Vagina (tissue), 2 donors: ENCODE results near the gene RASGRP1. TPM values are rescaled to one million over a fixed set of nuclear protein-coding genes. Genes with fewer than 3 reads are reported as not detected.

Experiments
- DNase-seq, 2 donors: peaks; one replicate each; pipeline ENCODE4 v3.0.0-alpha.2; 2017; ENCODE audit errors: extremely low spot score in 2 of 2
- H3K27ac ChIP-seq: fragments of 200-600 bp; sonication (generic); one replicate; pipeline ENCODE4 v1.5.1; 2019
- H3K27me3 ChIP-seq: fragments of 200-600 bp; sonication (generic); one replicate; pipeline ENCODE4 v1.5.1; 2019
- H3K36me3 ChIP-seq, 2 donors: fragments of 200-600 bp; sonication (generic); one replicate each; pipeline ENCODE4 v1.5.1; 2017 to 2019
- H3K4me1 ChIP-seq: fragments of 200-600 bp; sonication (generic); one replicate; pipeline ENCODE4 v1.5.1; 2019
- H3K4me3 ChIP-seq, 2 donors: fragments of 200-600 bp; sonication (generic); 1 replicate in 1 of 2; 2 replicates in 1 of 2; pipeline ENCODE4 v1.5.1; 2016 to 2019
- H3K9me3 ChIP-seq: fragments of 200-600 bp; sonication (generic); one replicate; pipeline ENCODE4 v1.5.1; 2019
- POLR2A ChIP-seq, 2 donors: fragments of 450-650 bp; IDR thresholded peaks; one replicate each; pipeline ENCODE4 v1.6.1; 2017; ENCODE audit warnings: antibody characterized with exemption in 2 of 2, mild to moderate bottlenecking in 2 of 2, moderate library complexity in 2 of 2
- POLR2AphosphoS5 ChIP-seq, 2 donors: sonication (generic); formaldehyde crosslinking; IDR thresholded peaks; one replicate each; pipeline ENCODE4 v1.9.0; 2017; ENCODE audit warnings: antibody characterized with exemption in 2 of 2, mild to moderate bottlenecking in 2 of 2, low read depth in 1 of 2; ENCODE audit not compliant: insufficient read depth in 1 of 2
- intact Hi-C: fragments of 100-400 bp; cut with DNase I; formaldehyde crosslinking; loops from one replicate; pipeline ENCODE4 v1.15.1; 2023
- total RNA-seq: library from RNA; depleted of rRNA; stranded (reverse); fragments of >200 nt; gene quantifications from one replicate; pipeline ENCODE4 v1.2.3, GENCODE V29; 2016
- TF ChIP-seq, protein P1 (sequence below), 3 experiments: fragments of 450-650 bp in 2 of 3; fragments of 200-600 bp in 1 of 3; sonication (generic) in 1 of 3; IDR thresholded peaks; one replicate each; pipeline ENCODE4 v1.5.1; 2017 to 2019; ENCODE audit warnings: antibody characterized with exemption in 3 of 3, mild to moderate bottlenecking in 2 of 3, moderate library complexity in 2 of 3

RASGRP1 gene
- total RNA-seq, 1 donor from 2014 or later = 8.8 TPM

DNA sequence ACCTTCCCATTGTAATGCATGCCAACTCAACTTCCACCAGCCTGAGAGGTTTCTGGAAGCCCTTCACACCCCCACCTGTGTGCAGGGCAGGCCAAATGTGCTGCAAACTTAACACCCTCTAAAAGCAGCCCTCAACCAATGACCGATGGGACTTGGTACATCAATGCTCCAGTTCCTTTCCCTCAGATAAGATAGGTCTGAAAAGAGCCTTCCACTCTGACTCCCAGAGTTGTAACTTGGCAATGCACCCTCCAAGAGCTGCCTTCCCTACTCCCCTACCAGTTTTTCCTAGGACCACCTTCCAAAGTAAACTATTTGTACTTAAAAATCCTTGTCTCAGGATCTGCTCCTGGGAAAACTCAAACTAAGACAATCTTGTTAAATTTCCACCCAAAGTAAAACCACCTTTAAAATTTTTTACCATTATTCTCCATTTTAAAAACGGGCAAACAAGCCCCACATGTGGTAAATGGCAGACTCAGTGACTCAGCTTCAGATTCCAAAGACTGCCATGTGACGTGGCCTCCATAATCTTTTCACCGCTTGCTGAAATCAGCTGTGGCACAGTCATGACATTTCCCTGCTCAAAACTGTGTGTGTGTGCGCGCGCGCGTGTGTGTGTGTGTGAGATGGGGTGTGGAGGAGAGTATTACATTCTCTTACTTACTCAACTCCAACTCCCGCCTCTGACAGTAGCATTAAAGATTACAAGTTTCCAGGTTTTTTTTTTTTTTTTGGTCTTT lies 17.2 kb downstream of the RASGRP1 start:
- no peaks in the 10 kb centered on the region for H3K27me3 ChIP-seq
- no peaks in the 10 kb centered on the region for H3K4me1 ChIP-seq
- no peak for DNase-seq
- TF ChIP-seq POLR2A (IDR thresholded peaks at IDR 0.05) = no peak
- no peak for TF ChIP-seq POLR2AphosphoS5 (IDR thresholded peaks at IDR 0.05; ENCODE audit: insufficient read depth in 1 of 2, low read depth in 1 of 2)
- TF ChIP-seq, protein P1, sequence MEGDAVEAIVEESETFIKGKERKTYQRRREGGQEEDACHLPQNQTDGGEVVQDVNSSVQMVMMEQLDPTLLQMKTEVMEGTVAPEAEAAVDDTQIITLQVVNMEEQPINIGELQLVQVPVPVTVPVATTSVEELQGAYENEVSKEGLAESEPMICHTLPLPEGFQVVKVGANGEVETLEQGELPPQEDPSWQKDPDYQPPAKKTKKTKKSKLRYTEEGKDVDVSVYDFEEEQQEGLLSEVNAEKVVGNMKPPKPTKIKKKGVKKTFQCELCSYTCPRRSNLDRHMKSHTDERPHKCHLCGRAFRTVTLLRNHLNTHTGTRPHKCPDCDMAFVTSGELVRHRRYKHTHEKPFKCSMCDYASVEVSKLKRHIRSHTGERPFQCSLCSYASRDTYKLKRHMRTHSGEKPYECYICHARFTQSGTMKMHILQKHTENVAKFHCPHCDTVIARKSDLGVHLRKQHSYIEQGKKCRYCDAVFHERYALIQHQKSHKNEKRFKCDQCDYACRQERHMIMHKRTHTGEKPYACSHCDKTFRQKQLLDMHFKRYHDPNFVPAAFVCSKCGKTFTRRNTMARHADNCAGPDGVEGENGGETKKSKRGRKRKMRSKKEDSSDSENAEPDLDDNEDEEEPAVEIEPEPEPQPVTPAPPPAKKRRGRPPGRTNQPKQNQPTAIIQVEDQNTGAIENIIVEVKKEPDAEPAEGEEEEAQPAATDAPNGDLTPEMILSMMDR (IDR thresholded peaks at IDR 0.05) = no peak
- no peak overlapping the region for H3K27ac ChIP-seq
- no peak overlapping the region for H3K4me3 ChIP-seq
- intact Hi-C loops = no loop called here
- H3K9me3 ChIP-seq = no peaks in the 10 kb centered on the region
- H3K36me3 ChIP-seq = no peaks in the 10 kb centered on the region

DNA sequence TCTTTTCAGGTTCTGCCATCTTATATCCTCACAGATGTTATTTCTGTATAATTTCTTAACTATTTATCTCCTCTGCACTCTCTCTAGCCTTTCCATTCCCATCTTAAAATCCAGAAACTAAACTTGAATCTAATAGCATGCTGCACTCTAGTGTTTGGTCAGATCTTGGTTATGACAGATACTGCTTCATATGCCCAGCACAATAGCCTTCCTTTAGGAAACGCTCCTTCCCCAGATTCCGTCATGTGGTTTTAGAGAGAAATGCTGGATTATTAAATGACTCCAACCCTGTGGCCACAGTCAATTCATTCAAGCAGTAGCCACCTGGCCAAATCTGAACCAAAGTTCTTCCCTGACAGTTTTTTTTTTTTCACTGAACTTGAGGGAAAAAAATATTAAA lies 19.4 kb downstream of the RASGRP1 start:
- TF ChIP-seq, protein P1 (IDR thresholded peaks at IDR 0.05) = no peak
- no peak for TF ChIP-seq POLR2A (IDR thresholded peaks at IDR 0.05)
- TF ChIP-seq POLR2AphosphoS5 (IDR thresholded peaks at IDR 0.05; ENCODE audit: insufficient read depth in 1 of 2, low read depth in 1 of 2) = no peak
- no peak for DNase-seq
- no peaks in the 10 kb centered on the region for H3K36me3 ChIP-seq
- H3K4me3 ChIP-seq = no peak overlapping the region
- no peaks in the 10 kb centered on the region for H3K9me3 ChIP-seq
- no peaks in the 10 kb centered on the region for H3K27me3 ChIP-seq
- intact Hi-C loops = no loop called here
- H3K4me1 ChIP-seq = no peaks in the 10 kb centered on the region
- H3K27ac ChIP-seq = no peak overlapping the region

- Histone ChIP-seq H3K4me3 (no peak overlapping the region), H3K27me3 (no peaks in the 10 kb centered on the region), H3K27ac (no peak overlapping the region), H3K4me1 (peaks cover 5% of the 10 kb centered on the region), H3K36me3 (no peaks in the 10 kb centered on the region), H3K9me3 (no peaks in the 10 kb centered on the region)
- TF ChIP-seq POLR2A (IDR thresholded peaks at IDR 0.05) = no peak
- TF ChIP-seq, protein P1 (IDR thresholded peaks at IDR 0.05) = no peak
- TF ChIP-seq POLR2AphosphoS5 (IDR thresholded peaks at IDR 0.05; ENCODE audit: insufficient read depth in 1 of 2, low read depth in 1 of 2) = no peak
- intact Hi-C loops = no loop called here
- DNase-seq = no peak
These were observed 23.6 kb downstream of the RASGRP1 start for GRCh38 chr15:38541026-38541425.

DNA sequence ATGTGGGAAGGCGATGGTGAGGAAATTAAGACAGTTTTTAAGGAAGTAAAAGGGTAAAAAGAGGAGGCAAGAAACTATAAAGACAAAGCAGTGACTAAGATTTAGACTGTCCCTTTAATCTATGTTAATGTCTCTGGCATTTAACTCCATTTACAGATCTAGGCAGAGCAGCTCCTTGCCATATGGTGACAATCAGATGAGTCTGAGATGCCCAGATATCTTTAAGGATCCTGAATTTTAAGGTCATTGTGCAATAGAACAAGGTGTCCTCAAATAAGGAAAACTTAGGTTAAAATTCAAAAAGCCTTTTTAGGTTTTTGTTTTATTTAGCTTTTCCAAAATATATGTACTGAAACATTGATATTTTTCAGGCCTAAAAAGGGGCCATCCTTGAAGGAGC lies 24.1 kb downstream of the RASGRP1 start:
- DNase-seq = no peak
- TF ChIP-seq POLR2AphosphoS5 (IDR thresholded peaks at IDR 0.05; ENCODE audit: insufficient read depth in 1 of 2, low read depth in 1 of 2) (no peak), POLR2A (IDR thresholded peaks at IDR 0.05) (no peak)
- TF ChIP-seq, protein P1 (IDR thresholded peaks at IDR 0.05) = no peak
- intact Hi-C loops = no loop called here

DNA sequence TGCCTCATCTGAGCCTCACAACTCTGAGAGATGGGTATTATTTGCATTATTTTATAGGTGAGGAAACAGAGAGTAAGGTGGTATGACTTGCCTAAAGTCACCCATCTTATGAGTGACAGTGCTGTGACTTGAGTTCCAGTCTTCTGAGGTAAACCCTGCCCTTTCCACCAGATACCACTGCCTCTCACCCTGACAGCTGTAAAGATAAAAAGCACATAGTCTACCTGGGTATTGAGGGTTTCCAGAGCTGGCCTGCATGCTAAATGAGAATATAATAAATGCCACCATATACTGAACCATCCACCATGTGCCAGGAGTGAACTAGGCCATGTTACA lies 25.6 kb downstream of the RASGRP1 start:
- Histone ChIP-seq H3K4me3 (no peak overlapping the region), H3K9me3 (no peaks in the 10 kb centered on the region), H3K27me3 (no peaks in the 10 kb centered on the region), H3K36me3 (no peaks in the 10 kb centered on the region), H3K27ac (no peak overlapping the region), H3K4me1 (peaks cover 5% of the 10 kb centered on the region)
- DNase-seq = no peak
- TF ChIP-seq, protein P1 (IDR thresholded peaks at IDR 0.05) = no peak
- no peak for TF ChIP-seq POLR2A (IDR thresholded peaks at IDR 0.05)
- TF ChIP-seq POLR2AphosphoS5 (IDR thresholded peaks at IDR 0.05; ENCODE audit: insufficient read depth in 1 of 2, low read depth in 1 of 2) = no peak
- intact Hi-C loops = no loop called here

More for the DNA sequence above, 24.1 kb downstream of the RASGRP1 start:
- Histone ChIP-seq H3K36me3 (no peaks in the 10 kb centered on the region), H3K27me3 (no peaks in the 10 kb centered on the region), H3K9me3 (no peaks in the 10 kb centered on the region), H3K4me1 (peaks cover 5% of the 10 kb centered on the region), H3K4me3 (no peak overlapping the region), H3K27ac (no peak overlapping the region)
